CD4-positive, alpha-beta T cell (primary cell): Measurements from ENCODE around the gene MXRA5. TPM values are rescaled to one million over a fixed set of nuclear protein-coding genes. Genes with fewer than 3 reads are reported as not detected.

Source experiments
- ATAC-seq: fragments of 200-7000 bp; cut with Tn5 transposase; one replicate; pipeline ENCODE4 v1.10.0; 2022; ENCODE audit warnings: mild to moderate bottlenecking; ENCODE audit not compliant: poor library complexity
- CTCF ChIA-PET: fragments of 350-600 bp; sonication (Branson Sonifier 250); formaldehyde crosslinking; loops from one replicate; lab custom pipeline; 2021; ENCODE audit warnings: antibody characterized with exemption, inconsistent platforms; lab: Charles Lee
- POLR2A ChIA-PET: fragments of 350-600 bp; sonication (Branson Sonifier 250); formaldehyde crosslinking; loops from one replicate; lab custom pipeline; 2021; ENCODE audit warnings: antibody characterized with exemption, inconsistent platforms; lab: Charles Lee
- DNase-seq, 14 experiments: peaks; one replicate each; pipeline ENCODE4 v3.0.0-alpha.2; 2013 to 2020; ENCODE audit warnings: mixed read lengths in 2 of 14
- H3K27ac ChIP-seq, 2 donors: one replicate each; pipeline versions ENCODE4 v1.5.1 to v1.7.0; 2013; ENCODE audit warnings: low read length in 2 of 2, low read depth in 1 of 2, mild to moderate bottlenecking in 1 of 2
- H3K27me3 ChIP-seq, 2 experiments: 1 replicate in 1 of 2; 2 replicates in 1 of 2; pipeline versions ENCODE4 v1.6.1 to v1.7.0; 2013; ENCODE audit warnings: low read length in 2 of 2, control low read depth in 1 of 2, mild to moderate bottlenecking in 1 of 2, moderate library complexity in 1 of 2; ENCODE audit not compliant: insufficient read depth in 2 of 2, control insufficient read depth in 1 of 2
- H3K36me3 ChIP-seq: one replicate; pipeline ENCODE4 v1.6.1; 2013; ENCODE audit warnings: low read length, control low read depth; ENCODE audit not compliant: insufficient read depth
- H3K4me1 ChIP-seq: one replicate; pipeline ENCODE4 v1.6.1; 2013; ENCODE audit warnings: low read length, control low read depth; ENCODE audit not compliant: insufficient read depth
- H3K4me3 ChIP-seq: one replicate; pipeline ENCODE4 v1.5.1; 2013; ENCODE audit warnings: mild to moderate bottlenecking, low read length, moderate library complexity
- H3K9me3 ChIP-seq, 2 experiments: 1 replicate in 1 of 2; 2 replicates in 1 of 2; pipeline versions ENCODE4 v1.6.1 to v1.7.0; 2013; ENCODE audit warnings: low read length in 2 of 2, mild to moderate bottlenecking in 2 of 2, control low read depth in 1 of 2, moderate library complexity in 1 of 2; ENCODE audit not compliant: control insufficient read depth in 1 of 2, insufficient read depth in 1 of 2
- H3K27ac Mint-ChIP-seq: one replicate; pipeline ENCODE4 v1.8.0; 2020; ENCODE audit warnings: mixed read lengths
- H3K27me3 Mint-ChIP-seq: one replicate; pipeline ENCODE4 v1.8.0; 2021; ENCODE audit warnings: mixed read lengths
- H3K36me3 Mint-ChIP-seq: one replicate; pipeline ENCODE4 v1.8.0; 2021; ENCODE audit warnings: low read depth, mixed read lengths
- H3K4me1 Mint-ChIP-seq: one replicate; pipeline ENCODE4 v1.8.0; 2021; ENCODE audit warnings: low read depth, mixed read lengths
- H3K4me3 Mint-ChIP-seq: one replicate; pipeline ENCODE4 v1.8.0; 2020; ENCODE audit warnings: mild to moderate bottlenecking, mixed read lengths
- H3K9me3 Mint-ChIP-seq: one replicate; pipeline ENCODE4 v1.8.0; 2020; ENCODE audit warnings: mixed read lengths
- CTCF ChIP-seq: fragments of 200-600 bp; IDR thresholded peaks from one replicate; pipeline ENCODE4 v1.8.0; 2022; ENCODE audit warnings: antibody characterized with exemption, mild to moderate bottlenecking
- intact Hi-C, 2 experiments: fragments of 100-400 bp; cut with DNase I in 1 of 2; cut with micrococcal nuclease in 1 of 2; formaldehyde crosslinking; loops; one replicate each; pipeline versions ENCODE4 v1.15.1 to v1.9.0; 2023 to 2025; cut with DNase I, micrococcal nuclease
- total RNA-seq, 174 experiments: library from RNA in 2 of 174; stranded (reverse) in 2 of 174; gene quantifications; one replicate each; pipeline ENCODE4 v1.2.3 and lab custom pipeline; 2021 to 2026

MXRA5 gene
- total RNA-seq, 2 experiments from 2014 or later, result not detected

- ATAC-seq (no peak), DNase-seq (no peak)
- Mint-ChIP-seq H3K4me3 (no peak overlapping the region), H3K27me3 (no peaks in the 10 kb centered on the region), H3K27ac (no peak overlapping the region), H3K9me3 (no peaks in the 10 kb centered on the region), H3K4me1 (no peaks in the 10 kb centered on the region), H3K36me3 (no peaks in the 10 kb centered on the region)
- no peak for TF ChIP-seq CTCF
- Histone ChIP-seq H3K27me3 (no peaks in the 10 kb centered on the region), H3K4me3 (no peak overlapping the region), H3K4me1 (no peaks in the 10 kb centered on the region), H3K9me3 (peaks cover 0 to 7% of the 10 kb centered on the region in 2 experiments), H3K27ac (no peak overlapping the region), H3K36me3 (no peaks in the 10 kb centered on the region)
- POLR2A ChIA-PET, result no interaction called here
- intact Hi-C loops, result no loop called here
- CTCF ChIA-PET, result no interaction called here
Measured at GRCh38 chrX:3317191-3317718, 29.2 kb downstream of the MXRA5 start.

GRCh38 chrX:3312109-3312508 lies 34.3 kb downstream of the MXRA5 start:
- no peaks in the 10 kb centered on the region for H3K36me3 Mint-ChIP-seq
- intact Hi-C loops, result no loop called here
- Histone ChIP-seq H3K4me1 (no peaks in the 10 kb centered on the region), H3K36me3 (no peaks in the 10 kb centered on the region), H3K4me3 (no peak overlapping the region), H3K27me3 (no peaks in the 10 kb centered on the region), H3K9me3 (peaks cover 0 to 2% of the 10 kb centered on the region in 2 experiments), H3K27ac (no peak overlapping the region)
- DNase-seq (no peak), ATAC-seq (no peak)
- H3K27ac Mint-ChIP-seq, result no peak overlapping the region
- H3K4me1 Mint-ChIP-seq, result no peaks in the 10 kb centered on the region
- no peak for TF ChIP-seq CTCF
- peaks cover under 1% of the 10 kb centered on the region for H3K9me3 Mint-ChIP-seq
- no peaks in the 10 kb centered on the region for H3K27me3 Mint-ChIP-seq
- CTCF ChIA-PET, result no interaction called here
- H3K4me3 Mint-ChIP-seq, result no peak overlapping the region
- POLR2A ChIA-PET, result no interaction called here

- intact Hi-C loops, result no loop called here
- H3K4me3 ChIP-seq, result no peak overlapping the region
- no peak for DNase-seq
- H3K36me3 Mint-ChIP-seq, result no peaks in the 10 kb centered on the region
- H3K9me3 ChIP-seq, result no peaks in the 10 kb centered on the region
- H3K27ac ChIP-seq, result no peak overlapping the region
- ChIA-PET POLR2A (no interaction called here), CTCF (no interaction called here)
- no peak for ATAC-seq
- no peak for TF ChIP-seq CTCF
- H3K27ac Mint-ChIP-seq, result no peak overlapping the region
- no peaks in the 10 kb centered on the region for H3K4me1 Mint-ChIP-seq
- no peaks in the 10 kb centered on the region for H3K27me3 ChIP-seq
- peaks cover 2% of the 10 kb centered on the region for H3K9me3 Mint-ChIP-seq
- H3K4me1 ChIP-seq, result no peaks in the 10 kb centered on the region
- H3K36me3 ChIP-seq, result no peaks in the 10 kb centered on the region
- H3K27me3 Mint-ChIP-seq, result no peaks in the 10 kb centered on the region
- H3K4me3 Mint-ChIP-seq, result no peak overlapping the region
Measured at GRCh38 chrX:3307881-3308280, 38.6 kb downstream of the MXRA5 start.
